Glutamatergic neuron (in vitro differentiated cells): Measurements from ENCODE around the gene PLN. TPM values are rescaled to one million over a fixed set of nuclear protein-coding genes. Genes with fewer than 3 reads are reported as not detected.

Source experiments
- DNase-seq: peaks from one replicate; pipeline ENCODE4 v3.0.0; 2022
- H3K27ac Mint-ChIP-seq: one replicate; pipeline ENCODE4 v1.8.0; 2020; ENCODE audit warnings: mild to moderate bottlenecking, mixed read lengths, inconsistent platforms; ENCODE audit not compliant: unreplicated experiment
- H3K27me3 Mint-ChIP-seq: one replicate; pipeline ENCODE4 v1.8.0; 2020; ENCODE audit warnings: mild to moderate bottlenecking, moderate library complexity, mixed read lengths, inconsistent platforms; ENCODE audit not compliant: unreplicated experiment
- H3K36me3 Mint-ChIP-seq: one replicate; pipeline ENCODE4 v1.8.0; 2020; ENCODE audit warnings: mild to moderate bottlenecking, mixed read lengths, inconsistent platforms; ENCODE audit not compliant: unreplicated experiment
- H3K4me1 Mint-ChIP-seq: one replicate; pipeline ENCODE4 v1.8.0; 2020; ENCODE audit warnings: mild to moderate bottlenecking, low read depth, mixed read lengths, inconsistent platforms; ENCODE audit not compliant: unreplicated experiment
- H3K4me3 Mint-ChIP-seq: one replicate; pipeline ENCODE4 v1.8.0; 2020; ENCODE audit warnings: mild to moderate bottlenecking, mixed read lengths, inconsistent platforms; ENCODE audit not compliant: unreplicated experiment
- H3K9me3 Mint-ChIP-seq: one replicate; pipeline ENCODE4 v1.8.0; 2020; ENCODE audit warnings: mild to moderate bottlenecking, moderate library complexity, mixed read lengths, inconsistent platforms; ENCODE audit not compliant: unreplicated experiment
- CTCF ChIP-seq: fragments of 200-600 bp; sonication (generic); IDR thresholded peaks from one replicate; pipeline ENCODE4 v1.5.0; 2021; ENCODE audit not compliant: partially characterized antibody, unreplicated experiment
- total RNA-seq: library from RNA; stranded (reverse); fragmentation: NEBNext Ultra II Directional; extraction: Animal tissue kit (Norgen Biotek cat#: 25700); gene quantifications from one replicate; pipeline ENCODE4 v1.2.1, GENCODE V29; 2021; ENCODE audit not compliant: unreplicated experiment

PLN gene
- total RNA-seq, 1 donor from 2014 or later = not detected

GRCh38 chr6:118511930-118512715 is 36.0 kb upstream of the PLN start:
- Mint-ChIP-seq H3K36me3 (no peaks in the 10 kb centered on the region), H3K27me3 (no peaks in the 10 kb centered on the region), H3K27ac (no peak overlapping the region)

GRCh38 chr6:118514689-118515088 is 33.4 kb upstream of the PLN start:
- Mint-ChIP-seq H3K4me3 (no peak overlapping the region), H3K4me1 (peaks cover 2% of the 10 kb centered on the region), H3K27me3 (no peaks in the 10 kb centered on the region), H3K27ac (no peak overlapping the region), H3K36me3 (peaks cover 4% of the 10 kb centered on the region), H3K9me3 (no peaks in the 10 kb centered on the region)
- DNase-seq = no peak
- no peak for TF ChIP-seq CTCF

More at GRCh38 chr6:118511930-118512715, 36.0 kb upstream of the PLN start:
- H3K9me3 Mint-ChIP-seq = no peaks in the 10 kb centered on the region
- DNase-seq = no peak
- no peak for TF ChIP-seq CTCF
- peaks cover 2% of the 10 kb centered on the region for H3K4me1 Mint-ChIP-seq
- no peak overlapping the region for H3K4me3 Mint-ChIP-seq

GRCh38 chr6:118522422-118522821 is 25.7 kb upstream of the PLN start:
- H3K4me3 Mint-ChIP-seq = no peak overlapping the region
- H3K27me3 Mint-ChIP-seq = no peaks in the 10 kb centered on the region
- no peak overlapping the region for H3K27ac Mint-ChIP-seq
- no peak for TF ChIP-seq CTCF
- no peak for DNase-seq
- peaks cover 3% of the 10 kb centered on the region for H3K36me3 Mint-ChIP-seq
- H3K4me1 Mint-ChIP-seq = no peaks in the 10 kb centered on the region
- peaks cover 1% of the 10 kb centered on the region for H3K9me3 Mint-ChIP-seq

GRCh38 chr6:118523216-118523615 is 24.9 kb upstream of the PLN start:
- no peaks in the 10 kb centered on the region for H3K4me1 Mint-ChIP-seq
- H3K27ac Mint-ChIP-seq = no peak overlapping the region
- H3K36me3 Mint-ChIP-seq = no peaks in the 10 kb centered on the region
- no peak for TF ChIP-seq CTCF
- no peaks in the 10 kb centered on the region for H3K27me3 Mint-ChIP-seq
- no peak overlapping the region for H3K4me3 Mint-ChIP-seq
- peaks cover 1% of the 10 kb centered on the region for H3K9me3 Mint-ChIP-seq
- no peak for DNase-seq

GRCh38 chr6:118524686-118525085 is 23.4 kb upstream of the PLN start:
- Mint-ChIP-seq H3K4me3 (no peak overlapping the region), H3K9me3 (peaks cover 1% of the 10 kb centered on the region), H3K27me3 (no peaks in the 10 kb centered on the region), H3K4me1 (no peaks in the 10 kb centered on the region), H3K36me3 (no peaks in the 10 kb centered on the region), H3K27ac (no peak overlapping the region)
- TF ChIP-seq CTCF = no peak
- DNase-seq = no peak
